H9 (cell line): ENCODE measurements around the gene MGST2. TPM values are rescaled to one million over a fixed set of nuclear protein-coding genes. Genes with fewer than 3 reads are reported as not detected.

Experiments
- DNase-seq: peaks from one replicate; pipeline ENCODE4 v3.0.0-alpha.2; 2017
- H2AFZ ChIP-seq: one replicate; pipeline ENCODE4 v1.6.1; 2013; ENCODE audit warnings: mild to moderate bottlenecking, low read length, control low read depth, moderate library complexity
- H2AK5ac ChIP-seq: 2 replicates; pipeline ENCODE4 v1.6.1; 2013; ENCODE audit warnings: low read length, control low read depth, mixed read lengths; ENCODE audit not compliant: insufficient read length
- H2BK120ac ChIP-seq: one replicate; pipeline ENCODE4 v1.6.1; 2013; ENCODE audit warnings: low read depth, mild to moderate bottlenecking, low read length, control low read depth, inconsistent platforms; ENCODE audit not compliant: poor library complexity, severe bottlenecking
- H2BK12ac ChIP-seq: 2 replicates; pipeline ENCODE4 v1.6.1; 2013; ENCODE audit warnings: low read length, control low read depth, mixed read lengths, low read depth; ENCODE audit not compliant: insufficient read length
- H2BK15ac ChIP-seq: 2 replicates; pipeline ENCODE4 v1.6.1; 2013; ENCODE audit warnings: low read depth, low read length, control low read depth
- H2BK20ac ChIP-seq: one replicate; pipeline ENCODE4 v1.6.1; 2013; ENCODE audit warnings: low read depth, mild to moderate bottlenecking, low read length, control low read depth, inconsistent platforms; ENCODE audit not compliant: poor library complexity, severe bottlenecking
- H2BK5ac ChIP-seq: 2 replicates; pipeline ENCODE4 v1.6.1; 2013; ENCODE audit warnings: low read length, control low read depth, mixed read lengths; ENCODE audit not compliant: insufficient read length
- H3K14ac ChIP-seq: 2 replicates; pipeline ENCODE4 v1.6.1; 2013; ENCODE audit warnings: low read length, control low read depth; ENCODE audit not compliant: insufficient read depth
- H3K18ac ChIP-seq: 2 replicates; pipeline ENCODE4 v1.6.1; 2013; ENCODE audit warnings: low read depth, mild to moderate bottlenecking, mixed read lengths, low read length, control low read depth; ENCODE audit not compliant: insufficient read length
- H3K23ac ChIP-seq: 2 replicates; pipeline ENCODE4 v1.6.1; 2013; ENCODE audit warnings: low read length, control low read depth, mixed read lengths, low read depth; ENCODE audit not compliant: insufficient read length
- H3K23me2 ChIP-seq: 2 replicates; pipeline ENCODE4 v1.6.1; 2013; ENCODE audit warnings: low read depth, mild to moderate bottlenecking, mixed read lengths, low read length, control low read depth; ENCODE audit not compliant: insufficient read length, poor library complexity, severe bottlenecking
- H3K27ac ChIP-seq: 2 replicates; pipeline ENCODE4 v1.5.1; 2013; ENCODE audit warnings: low read length, control low read depth, mixed read lengths, low read depth; ENCODE audit not compliant: insufficient read length
- H3K27me3 ChIP-seq: 2 replicates; pipeline ENCODE4 v1.6.1; 2013; ENCODE audit warnings: low read length, control low read depth, inconsistent platforms; ENCODE audit not compliant: insufficient read depth
- H3K4ac ChIP-seq: 2 replicates; pipeline ENCODE4 v1.6.1; 2013; ENCODE audit warnings: low read depth, mild to moderate bottlenecking, control low read depth, inconsistent platforms, low read length, moderate library complexity
- H3K4me1 ChIP-seq: 2 replicates; pipeline ENCODE4 v1.6.1; 2013; ENCODE audit warnings: low read length, control low read depth, inconsistent platforms; ENCODE audit not compliant: insufficient read depth
- H3K4me2 ChIP-seq: 2 replicates; pipeline ENCODE4 v1.6.1; 2013; ENCODE audit warnings: low read length, control low read depth, mixed read lengths; ENCODE audit not compliant: insufficient read length, insufficient read depth
- H3K56ac ChIP-seq: 2 replicates; pipeline ENCODE4 v1.6.1; 2013; ENCODE audit warnings: low read depth, mild to moderate bottlenecking, mixed read lengths, low read length, control low read depth; ENCODE audit not compliant: insufficient read length
- H3K79me1 ChIP-seq: 2 replicates; pipeline ENCODE4 v1.6.1; 2013; ENCODE audit warnings: low read depth, mild to moderate bottlenecking, moderate library complexity, low read length, control low read depth, inconsistent platforms; ENCODE audit not compliant: insufficient read depth, poor library complexity, severe bottlenecking
- H3K79me2 ChIP-seq: 2 replicates; pipeline ENCODE4 v1.6.1; 2013; ENCODE audit warnings: low read length, control low read depth, inconsistent platforms; ENCODE audit not compliant: insufficient read depth
- H3K9ac ChIP-seq: 2 replicates; pipeline ENCODE4 v1.6.1; 2013; ENCODE audit warnings: low read length, control low read depth, mixed read lengths; ENCODE audit not compliant: insufficient read length; ENCODE audit errors: extremely low read depth
- H3K9me3 ChIP-seq: one replicate; pipeline ENCODE4 v1.6.1; 2013; ENCODE audit warnings: low read depth, low read length, inconsistent platforms; ENCODE audit not compliant: control insufficient read depth
- H3T11ph ChIP-seq: one replicate; pipeline ENCODE4 v1.6.1; 2013; ENCODE audit warnings: mild to moderate bottlenecking, low read length, control low read depth, inconsistent platforms
- H4K20me1 ChIP-seq: one replicate; pipeline ENCODE4 v1.6.1; 2013; ENCODE audit not compliant: control insufficient read depth, insufficient read length, insufficient read depth
- H4K5ac ChIP-seq: 2 replicates; pipeline ENCODE4 v1.6.1; 2013; ENCODE audit warnings: low read depth, mild to moderate bottlenecking, mixed read lengths, low read length, control low read depth; ENCODE audit not compliant: insufficient read length
- H4K8ac ChIP-seq: replicated peaks from 2 replicates; pipeline ENCODE4 v1.6.1; 2013; ENCODE audit warnings: low read length, control low read depth, mixed read lengths, low read depth; ENCODE audit not compliant: insufficient read length
- H4K91ac ChIP-seq: 2 replicates; pipeline ENCODE4 v1.6.1; 2013; ENCODE audit warnings: low read depth, mild to moderate bottlenecking, moderate library complexity, mixed read lengths, low read length, control low read depth; ENCODE audit not compliant: insufficient read length
- H3K27ac Mint-ChIP-seq, 3 experiments: 2 replicates in 2 of 3; 3 replicates in 1 of 3; pipeline ENCODE4 v1.8.0; 2020 to 2021; ENCODE audit warnings: mixed read lengths in 3 of 3, mild to moderate bottlenecking in 1 of 3, moderate library complexity in 1 of 3
- H3K27me3 Mint-ChIP-seq: 2 replicates; pipeline ENCODE4 v1.8.0; 2021; ENCODE audit warnings: low read depth, mild to moderate bottlenecking, moderate library complexity, mixed read lengths
- H3K36me3 Mint-ChIP-seq, 3 experiments: 2 replicates in 2 of 3; 3 replicates in 1 of 3; pipeline ENCODE4 v1.8.0; 2020 to 2021; ENCODE audit warnings: low read depth in 3 of 3, mixed read lengths in 3 of 3; ENCODE audit not compliant: insufficient read depth in 1 of 3
- H3K4me1 Mint-ChIP-seq, 2 experiments: 2 replicates each; pipeline ENCODE4 v1.8.0; 2020; ENCODE audit warnings: mixed read lengths in 2 of 2
- H3K4me3 Mint-ChIP-seq, 2 experiments: 2 replicates in 1 of 2; 3 replicates in 1 of 2; pipeline ENCODE4 v1.8.0; 2020 to 2021; ENCODE audit warnings: mild to moderate bottlenecking in 2 of 2, mixed read lengths in 2 of 2, moderate library complexity in 1 of 2
- H3K9me3 Mint-ChIP-seq, 2 experiments: 2 replicates in 1 of 2; 3 replicates in 1 of 2; pipeline ENCODE4 v1.8.0; 2020; ENCODE audit warnings: mild to moderate bottlenecking in 2 of 2, mixed read lengths in 2 of 2, moderate library complexity in 1 of 2
- CTCF ChIP-seq: fragments of 200-600 bp; sonication (generic); conservative IDR thresholded peaks from 3 replicates; pipeline ENCODE4 v1.8.0; 2021; ENCODE audit warnings: antibody characterized with exemption, mild to moderate bottlenecking
- WGBS: extraction: QIAGEN DNeasy Blood & Tissue Kit; methylation state at CpG from one replicate; pipeline ENCODE4 v1.1.7; 2013; ENCODE audit warnings: missing lambda C conversion rate, low lambda C conversion rate, mixed read lengths; ENCODE audit not compliant: insufficient read length; ENCODE audit errors: extremely low coverage; 5-methylcytosine and 5-hydroxymethylcytosine counted together
- total RNA-seq: library from RNA; stranded (reverse); gene quantifications from 2 replicates; pipeline ENCODE4 v1.2.1, GENCODE V29; 2021

The MGST2 gene
- total RNA-seq, 1 experiment from 2014 or later = 6.4 TPM

DNA sequence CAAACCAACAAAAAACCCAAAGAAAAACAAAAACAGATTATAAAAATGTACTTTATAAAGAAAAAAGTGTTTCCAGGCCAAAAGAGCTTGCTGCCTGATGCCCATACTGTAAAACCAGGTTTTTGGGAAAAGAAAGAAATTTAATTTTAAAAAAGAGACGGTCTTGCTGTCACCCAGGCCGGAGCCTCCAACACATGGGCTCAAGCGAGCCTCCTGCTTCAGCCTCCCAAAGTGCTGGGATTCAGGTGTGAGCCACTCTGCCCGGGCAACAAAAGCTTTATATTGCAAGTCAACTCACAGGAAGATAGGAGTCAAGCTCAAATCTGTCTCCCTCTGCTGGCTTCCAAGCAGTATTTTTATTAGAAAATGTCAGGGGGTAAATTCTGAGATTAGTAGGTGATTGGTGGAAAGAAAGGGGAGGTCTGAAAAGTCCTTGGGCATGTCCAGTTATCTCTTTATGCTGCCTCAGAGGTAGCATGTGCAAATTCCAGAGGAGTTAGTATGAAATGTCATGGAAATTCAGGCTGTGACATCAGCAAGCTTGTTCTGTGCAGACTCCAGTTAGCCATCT is 39.4 kb downstream of the MGST2 start:
- WGBS = no CpG with 5 or more reads among the region's 4 CpGs
- Histone ChIP-seq H3K4me2 (no peak overlapping the region), H3K23ac (no peak overlapping the region), H3K14ac (no peak overlapping the region), H3K18ac (no peak overlapping the region), H2BK120ac (no peak overlapping the region), H3T11ph (no peak overlapping the region), H3K4ac (no peak overlapping the region), H4K5ac (no peak overlapping the region), H3K79me1 (no peaks in the 10 kb centered on the region), H4K91ac (no peak overlapping the region), H3K79me2 (no peaks in the 10 kb centered on the region), H3K4me1 (no peaks in the 10 kb centered on the region), H2BK20ac (no peak overlapping the region), H3K27ac (no peak overlapping the region), H2AFZ (no peak overlapping the region), H3K9ac (no peak overlapping the region), H3K9me3 (no peaks in the 10 kb centered on the region), H2BK5ac (no peak overlapping the region), H2BK15ac (no peak overlapping the region), H3K23me2 (no peaks in the 10 kb centered on the region), H4K8ac (no peak overlapping the region), H2BK12ac (no peak overlapping the region), H4K20me1 (no peaks in the 10 kb centered on the region), H3K27me3 (no peaks in the 10 kb centered on the region), H2AK5ac (no peak overlapping the region), H3K56ac (no peak overlapping the region)
- Mint-ChIP-seq H3K36me3 (peaks cover 5 to 17% (median 6%) of the 10 kb centered on the region in 3 experiments; a peak in 5 of 7 replicates), H3K4me1 (no peaks in the 10 kb centered on the region), H3K27ac (no peak overlapping the region; a peak in 1 of 7 replicates), H3K4me3 (no peak overlapping the region), H3K9me3 (peaks cover 5 to 7% of the 10 kb centered on the region in 2 experiments; a peak in 4 of 5 replicates), H3K27me3 (peaks cover 3% of the 10 kb centered on the region)
- peak; percentile 52 for TF ChIP-seq CTCF
- DNase-seq = no peak
